CD4-positive, alpha-beta T cell treated with Interleukin-15 for 1 hour (primary cell): ENCODE data around the gene CKAP5.
"Not testable (repeated sequence)": the region's sequence is repeated elsewhere in the genome, so short reads cannot be mapped to it uniquely, and the experiment has no call there.

ENCODE experiments used
- DNase-seq: peaks from one replicate; pipeline ENCODE4 v3.0.0-alpha.2; 2020

Gene CKAP5

GRCh38 chr11:46850829-46851380 lies 4.8 kb upstream of the CKAP5 start:
- no peak for DNase-seq

- no peak for DNase-seq
Measured at GRCh38 chr11:46849631-46850030, 3.6 kb upstream of the CKAP5 start.

- no peak for DNase-seq
Measured at GRCh38 chr11:46846510-46846830, 390 bp upstream of the CKAP5 start.

GRCh38 chr11:46845440-46845739 lies 690 bp downstream of the CKAP5 start:
- DNase-seq: no peak

- no peak for DNase-seq
Measured at GRCh38 chr11:46840116-46840515, 6.0 kb downstream of the CKAP5 start.

GRCh38 chr11:46838501-46838900 lies 7.6 kb downstream of the CKAP5 start:
- DNase-seq: no peak

GRCh38 chr11:46837860-46838259 lies 8.2 kb downstream of the CKAP5 start:
- no peak for DNase-seq

GRCh38 chr11:46836870-46837269 lies 9.2 kb downstream of the CKAP5 start:
- no peak for DNase-seq

- no peak for DNase-seq
Measured at GRCh38 chr11:46836431-46836830, 9.6 kb downstream of the CKAP5 start.

- no peak for DNase-seq
Measured at GRCh38 chr11:46835897-46836296, 10.2 kb downstream of the CKAP5 start.

- no peak for DNase-seq
Measured at GRCh38 chr11:46834821-46835220, 11.3 kb downstream of the CKAP5 start.

DNA sequence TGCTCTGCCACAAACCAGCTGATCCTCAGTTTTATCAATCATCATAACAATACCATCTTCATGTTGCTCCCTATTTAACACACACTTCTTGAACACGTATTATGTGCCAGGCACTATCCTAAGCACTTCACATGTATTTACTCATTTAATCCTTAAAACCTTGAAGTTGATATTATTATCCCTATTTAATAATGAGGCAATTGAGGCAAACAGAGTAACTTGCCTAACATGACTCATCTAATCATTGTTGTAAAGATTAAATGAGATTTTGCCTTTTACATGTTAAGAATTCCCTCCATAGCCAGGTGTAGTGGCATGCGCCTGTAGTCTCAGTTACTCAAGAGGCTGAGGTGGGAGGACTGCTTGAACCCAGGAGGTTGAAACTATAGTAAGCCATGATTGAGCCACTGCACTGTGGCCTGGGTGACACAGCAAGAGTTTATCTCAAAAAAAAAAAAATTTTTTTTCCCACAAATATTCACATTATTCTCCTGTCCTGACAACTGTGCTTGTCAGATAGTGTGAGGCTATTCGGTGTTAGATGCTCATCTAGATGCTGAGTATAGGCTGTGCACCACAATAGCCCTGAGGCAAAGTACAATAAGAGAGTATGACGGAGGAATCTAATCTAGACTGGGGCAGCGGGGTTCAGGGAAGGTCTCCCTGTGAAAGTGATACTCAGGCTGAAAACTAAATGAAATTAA lies 13.4 kb downstream of the CKAP5 start:
- no peak for DNase-seq

- no peak for DNase-seq
Measured at GRCh38 chr11:46827995-46828394, 18.1 kb downstream of the CKAP5 start.

DNA sequence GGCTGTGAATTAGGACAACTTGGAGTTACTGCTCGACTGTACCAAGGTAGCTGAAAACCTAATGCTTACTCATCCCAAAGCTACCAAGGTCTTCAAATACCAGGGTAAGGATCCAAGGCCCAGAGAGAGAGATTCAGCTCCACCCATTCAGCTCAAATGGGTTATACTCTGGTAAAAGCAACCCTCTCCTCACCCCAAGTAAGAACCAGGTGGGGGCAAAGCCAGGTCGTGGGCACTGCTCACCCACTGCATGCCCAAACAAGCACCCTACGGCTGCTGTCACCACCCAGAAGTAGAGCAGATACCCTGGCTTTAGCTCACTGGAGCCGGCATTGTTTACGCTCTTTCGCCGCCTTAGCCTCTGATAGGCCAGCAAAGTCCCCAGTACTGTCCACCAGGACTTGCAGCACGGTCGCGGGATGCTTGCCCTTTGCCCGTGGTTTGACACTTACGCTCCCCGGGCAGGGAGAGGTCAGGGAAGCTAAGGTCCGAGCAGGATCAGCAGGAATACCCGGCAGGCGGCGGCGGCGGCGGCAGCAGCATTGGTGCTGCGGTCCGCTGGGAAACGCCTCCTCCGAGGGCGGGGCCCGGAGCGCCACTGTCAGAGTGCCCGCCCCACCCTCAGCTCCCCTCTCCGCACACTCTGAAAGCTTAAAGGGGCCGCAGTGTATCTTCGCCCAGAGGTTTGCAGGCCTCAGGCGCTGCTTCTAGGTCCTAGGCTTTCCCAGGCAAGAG lies 19.6 kb downstream of the CKAP5 start:
- DNase-seq: peak; percentile 61

GRCh38 chr11:46808799-46809431 lies 37.2 kb downstream of the CKAP5 start:
- DNase-seq: no peak

DNA sequence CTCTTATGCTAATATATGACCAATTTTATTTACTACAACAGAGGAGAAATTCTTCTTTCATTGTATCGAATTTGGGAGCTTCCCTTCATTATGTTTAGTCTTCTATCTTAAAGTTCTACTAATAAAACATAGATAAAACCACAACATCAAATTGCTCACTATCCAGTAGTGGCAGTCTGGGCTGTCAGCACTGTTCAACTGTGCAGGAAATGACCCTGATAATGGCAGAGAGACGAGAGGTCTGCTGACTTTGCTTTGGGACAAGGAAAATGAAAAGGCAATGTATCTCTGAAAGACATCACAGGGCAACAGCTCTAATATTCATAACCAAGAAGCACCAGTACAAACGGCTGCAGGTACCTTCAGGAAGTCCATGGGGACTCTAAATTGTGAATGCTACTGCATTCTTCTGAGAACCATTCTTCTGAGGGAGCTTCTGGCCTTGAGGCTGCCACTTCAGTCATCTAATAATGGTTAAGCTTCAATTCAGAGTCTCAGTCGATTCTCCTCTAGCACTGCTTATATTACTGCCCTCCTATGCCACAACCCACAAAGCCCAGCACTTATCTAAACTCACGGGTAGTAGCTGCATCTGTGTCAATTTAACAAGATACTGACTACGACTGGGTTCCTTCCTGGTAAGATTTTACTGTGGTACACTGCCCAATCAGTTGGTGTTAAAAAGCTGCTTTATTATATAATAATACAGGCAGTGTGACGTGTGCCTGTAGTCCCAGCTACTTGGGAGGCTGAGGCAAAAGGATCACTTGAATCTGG lies 44.2 kb downstream of the CKAP5 start:
- no peak for DNase-seq

DNA sequence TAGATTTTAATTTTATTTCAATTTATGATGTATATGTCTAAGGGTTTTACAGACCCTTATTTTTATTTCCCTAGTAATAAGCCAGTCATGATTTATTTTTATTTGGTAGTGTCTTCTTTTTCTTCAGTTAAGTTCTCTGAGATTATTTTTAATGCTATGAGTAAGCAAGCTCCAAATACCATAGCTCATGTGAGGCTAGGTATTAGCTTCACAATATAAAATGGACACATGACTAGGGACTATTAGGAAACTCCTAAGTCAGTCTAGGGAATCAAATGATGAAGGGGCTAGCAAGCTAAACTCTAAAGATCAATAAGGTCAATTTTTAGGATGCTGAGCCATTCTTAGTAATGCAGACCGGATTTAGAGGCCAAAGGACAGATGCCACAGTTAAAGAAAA lies 45.9 kb downstream of the CKAP5 start:
- no peak for DNase-seq

GRCh38 chr11:46799725-46800124 lies 46.4 kb downstream of the CKAP5 start:
- not testable (repeated sequence) for DNase-seq

DNA sequence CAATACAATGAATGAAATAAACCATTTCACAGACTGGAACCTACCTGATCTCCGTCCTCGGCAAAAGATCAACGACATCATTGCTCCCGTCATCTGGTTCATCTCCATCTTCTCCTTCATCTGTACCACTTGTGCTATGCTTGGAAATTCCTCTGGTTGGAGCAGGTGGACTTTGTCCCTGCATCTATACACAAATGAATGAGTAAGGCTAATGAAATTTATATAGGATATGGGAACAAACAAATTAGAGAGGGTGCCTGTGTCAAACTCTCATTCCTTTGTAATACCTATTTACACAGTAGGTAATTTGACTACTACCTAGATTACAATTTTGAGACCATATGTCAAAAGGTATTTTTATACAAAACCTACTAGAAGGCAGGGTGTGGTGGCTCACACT lies 67.7 kb downstream of the CKAP5 start:
- no peak for DNase-seq

DNA sequence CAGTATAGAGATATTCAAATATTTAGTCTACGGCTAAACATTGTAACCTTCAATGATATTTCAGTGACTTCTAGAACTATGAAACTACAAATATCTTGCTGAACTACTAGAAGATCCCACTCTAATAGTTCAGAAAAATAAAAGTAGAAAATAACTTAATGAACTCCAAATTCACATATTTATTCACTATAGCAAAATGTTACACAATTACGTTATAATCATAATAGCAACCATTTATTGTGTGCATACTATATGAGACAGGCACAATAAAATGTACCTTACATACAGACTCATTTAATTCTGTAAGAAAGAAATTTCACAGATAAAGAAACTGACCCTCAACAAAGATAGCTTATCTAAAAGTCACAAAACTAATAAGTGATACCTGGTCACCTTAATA lies 69.2 kb downstream of the CKAP5 start:
- DNase-seq: no peak

DNA sequence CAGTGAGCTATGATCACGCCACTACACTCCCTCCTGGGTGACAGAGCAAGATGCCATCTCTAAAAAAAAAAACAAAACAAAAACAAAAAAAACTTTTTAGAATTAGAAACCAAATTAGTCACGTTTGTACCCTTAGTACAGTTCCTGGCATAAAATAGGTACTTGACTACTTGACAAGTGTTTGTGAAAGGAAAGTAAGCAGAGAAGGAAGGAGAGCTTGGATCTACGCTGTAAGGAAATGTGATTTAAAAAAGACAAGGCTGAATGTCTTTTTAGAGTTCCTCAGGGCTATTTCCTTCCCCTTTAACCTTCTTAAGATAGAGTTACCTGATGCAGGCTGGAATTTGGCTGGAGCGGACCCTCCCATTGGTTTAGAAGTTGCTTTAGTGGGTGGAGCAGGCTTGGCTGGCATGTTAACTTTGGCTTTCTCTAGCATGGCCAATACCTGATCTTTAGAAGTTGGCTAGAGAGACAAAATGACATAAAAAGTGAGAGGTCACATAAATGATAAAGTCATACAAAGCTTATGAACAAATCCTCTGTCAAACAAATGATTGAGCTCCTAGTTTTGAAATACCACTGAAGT lies 76.4 kb downstream of the CKAP5 start:
- no peak for DNase-seq

DNA sequence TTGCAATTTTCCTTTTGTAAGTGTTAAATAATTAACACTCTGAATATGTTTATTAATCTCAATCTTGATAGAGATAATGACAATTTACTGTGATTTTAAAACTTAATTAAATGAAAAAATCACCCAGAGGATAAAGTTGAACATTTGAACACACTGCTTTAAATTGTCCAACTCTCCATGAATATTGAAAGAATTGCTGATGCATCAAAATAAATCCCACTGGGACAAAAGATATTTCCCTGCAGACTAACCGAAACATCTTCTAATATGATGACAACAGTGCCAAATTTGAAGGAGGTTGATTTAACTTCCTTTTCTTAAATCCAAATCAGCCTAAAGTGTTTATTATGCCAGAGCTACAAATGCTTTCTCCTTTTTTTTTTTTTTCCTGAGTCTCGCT lies 79.4 kb downstream of the CKAP5 start:
- no peak for DNase-seq

- no peak for DNase-seq
Measured at GRCh38 chr11:46762248-46762647, 83.8 kb downstream of the CKAP5 start.
